ENCODE data around the gene IMMP2L.

DNA sequence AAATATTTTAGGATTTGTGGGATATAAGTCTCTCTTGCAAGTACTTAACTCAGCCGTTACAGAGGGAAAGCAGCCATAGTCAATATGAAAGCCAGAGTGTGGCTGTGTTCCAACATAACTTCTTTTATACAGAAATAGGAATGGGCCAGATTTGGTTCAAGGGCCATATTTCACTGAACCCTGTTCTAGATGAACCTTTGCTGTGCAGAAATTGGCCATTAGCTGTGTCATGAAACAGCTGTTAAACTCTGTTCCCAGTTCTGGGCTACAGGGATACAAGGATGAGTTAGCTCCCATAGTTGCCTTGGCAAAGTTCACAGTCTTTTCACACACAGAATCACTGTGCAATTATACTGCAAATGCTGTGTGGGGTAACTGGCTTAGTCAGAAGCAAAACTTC, 685.3 kb downstream of the IMMP2L start:
- TF ChIP-seq, protein P1, sequence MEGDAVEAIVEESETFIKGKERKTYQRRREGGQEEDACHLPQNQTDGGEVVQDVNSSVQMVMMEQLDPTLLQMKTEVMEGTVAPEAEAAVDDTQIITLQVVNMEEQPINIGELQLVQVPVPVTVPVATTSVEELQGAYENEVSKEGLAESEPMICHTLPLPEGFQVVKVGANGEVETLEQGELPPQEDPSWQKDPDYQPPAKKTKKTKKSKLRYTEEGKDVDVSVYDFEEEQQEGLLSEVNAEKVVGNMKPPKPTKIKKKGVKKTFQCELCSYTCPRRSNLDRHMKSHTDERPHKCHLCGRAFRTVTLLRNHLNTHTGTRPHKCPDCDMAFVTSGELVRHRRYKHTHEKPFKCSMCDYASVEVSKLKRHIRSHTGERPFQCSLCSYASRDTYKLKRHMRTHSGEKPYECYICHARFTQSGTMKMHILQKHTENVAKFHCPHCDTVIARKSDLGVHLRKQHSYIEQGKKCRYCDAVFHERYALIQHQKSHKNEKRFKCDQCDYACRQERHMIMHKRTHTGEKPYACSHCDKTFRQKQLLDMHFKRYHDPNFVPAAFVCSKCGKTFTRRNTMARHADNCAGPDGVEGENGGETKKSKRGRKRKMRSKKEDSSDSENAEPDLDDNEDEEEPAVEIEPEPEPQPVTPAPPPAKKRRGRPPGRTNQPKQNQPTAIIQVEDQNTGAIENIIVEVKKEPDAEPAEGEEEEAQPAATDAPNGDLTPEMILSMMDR (IDR thresholded peaks at IDR 0.05): no peak
- no peak for TF ChIP-seq POLR2A (IDR thresholded peaks at IDR 0.05)
